Mesendoderm (in vitro differentiated cells): ENCODE results near the gene AGO4.
A peak's percentile ranks its signal among the peaks of the same experiment; 100 is the strongest.

Experiments
- DNase-seq: peaks from one replicate; pipeline ENCODE4 v3.0.0; 2013
- H2AK5ac ChIP-seq: 2 replicates; pipeline ENCODE4 v1.6.1; 2013; ENCODE audit warnings: low read length, inconsistent platforms
- H2BK120ac ChIP-seq: 2 replicates; pipeline ENCODE4 v1.6.1; 2013; ENCODE audit warnings: low read depth, mild to moderate bottlenecking, low read length, moderate library complexity, mixed read lengths
- H2BK15ac ChIP-seq: replicated peaks from 2 replicates; pipeline ENCODE4 v1.6.1; 2013; ENCODE audit warnings: low read depth, mild to moderate bottlenecking, moderate library complexity
- H2BK5ac ChIP-seq: 2 replicates; pipeline ENCODE4 v1.6.1; 2013; ENCODE audit warnings: low read length, inconsistent platforms
- H3K18ac ChIP-seq: 2 replicates; pipeline ENCODE4 v1.6.1; 2013; ENCODE audit warnings: mild to moderate bottlenecking, low read length, mixed read lengths
- H3K23ac ChIP-seq: one replicate; pipeline ENCODE4 v1.6.1; 2013; ENCODE audit warnings: low read length
- H3K27ac ChIP-seq: 2 replicates; pipeline ENCODE4 v1.5.1; 2013; ENCODE audit warnings: low read depth, mild to moderate bottlenecking, inconsistent platforms, low read length, moderate library complexity
- H3K27me3 ChIP-seq: 2 replicates; pipeline ENCODE4 v1.6.1; 2013; ENCODE audit warnings: low read length, control low read depth, mild to moderate bottlenecking, inconsistent platforms; ENCODE audit not compliant: insufficient read depth, poor library complexity
- H3K36me3 ChIP-seq: 2 replicates; pipeline ENCODE4 v1.6.1; 2013; ENCODE audit warnings: low read length, inconsistent platforms; ENCODE audit not compliant: control insufficient read depth, insufficient read depth
- H3K4ac ChIP-seq: one replicate; pipeline ENCODE4 v1.6.1; 2013; ENCODE audit warnings: low read depth, mild to moderate bottlenecking, low read length, moderate library complexity
- H3K4me1 ChIP-seq: 2 replicates; pipeline ENCODE4 v1.6.1; 2013; ENCODE audit warnings: low read depth, low read length, inconsistent platforms; ENCODE audit not compliant: control insufficient read depth
- H3K4me2 ChIP-seq: 2 replicates; pipeline ENCODE4 v1.6.1; 2013; ENCODE audit warnings: low read length
- H3K4me3 ChIP-seq: 2 replicates; pipeline ENCODE4 v1.5.1; 2013; ENCODE audit warnings: mild to moderate bottlenecking, low read length
- H3K56ac ChIP-seq: one replicate; pipeline ENCODE4 v1.6.1; 2013; ENCODE audit warnings: low read length
- H3K79me1 ChIP-seq: 2 replicates; pipeline ENCODE4 v1.6.1; 2013; ENCODE audit warnings: low read length, inconsistent platforms
- H3K79me2 ChIP-seq: 2 replicates; pipeline ENCODE4 v1.6.1; 2013; ENCODE audit warnings: mild to moderate bottlenecking, low read length; ENCODE audit not compliant: control insufficient read depth, insufficient read depth
- H3K9ac ChIP-seq: 2 replicates; pipeline ENCODE4 v1.6.1; 2013; ENCODE audit warnings: low read length, inconsistent platforms
- H4K5ac ChIP-seq: one replicate; pipeline ENCODE4 v1.6.1; 2013; ENCODE audit warnings: low read length
- H4K8ac ChIP-seq: one replicate; pipeline ENCODE4 v1.6.1; 2013; ENCODE audit warnings: low read depth, mild to moderate bottlenecking, control low read depth, low read length, moderate library complexity
- WGBS: extraction: QIAGEN DNeasy Blood & Tissue Kit; methylation state at CpG from one replicate; pipeline ENCODE4 v1.1.7; 2013; ENCODE audit warnings: low lambda C conversion rate, missing lambda C conversion rate; ENCODE audit not compliant: insufficient coverage; ENCODE audit errors: extremely low coverage; 5-methylcytosine and 5-hydroxymethylcytosine counted together

Gene AGO4

GRCh38 chr1:35881850-35882273 is 74.0 kb downstream of the AGO4 start:
- Histone ChIP-seq H2BK15ac (no peak overlapping the region), H2BK120ac (no peak overlapping the region), H3K56ac (no peak overlapping the region), H3K27ac (no peak overlapping the region), H4K8ac (no peak overlapping the region), H3K4me2 (no peak overlapping the region), H2BK5ac (no peak overlapping the region), H3K23ac (no peak overlapping the region), H3K36me3 (no peaks in the 10 kb centered on the region), H3K79me1 (peaks cover 3% of the 10 kb centered on the region), H3K4ac (no peak overlapping the region), H2AK5ac (no peak overlapping the region), H3K4me1 (peaks cover 14% of the 10 kb centered on the region), H4K5ac (no peak overlapping the region), H3K79me2 (peaks cover 27% of the 10 kb centered on the region), H3K4me3 (no peak overlapping the region), H3K9ac (no peak overlapping the region), H3K27me3 (no peaks in the 10 kb centered on the region), H3K18ac (no peak overlapping the region)
- WGBS, result no CpG with 5 or more reads among the region's 4 CpGs
- DNase-seq, result no peak

GRCh38 chr1:35882586-35882944 is 74.7 kb downstream of the AGO4 start:
- no peak overlapping the region for H3K4me2 ChIP-seq
- H3K27ac ChIP-seq, result no peak overlapping the region
- H2AK5ac ChIP-seq, result no peak overlapping the region
- H3K36me3 ChIP-seq, result no peaks in the 10 kb centered on the region
- no peak overlapping the region for H3K23ac ChIP-seq
- no peak overlapping the region for H3K4me3 ChIP-seq
- no peak overlapping the region for H3K4ac ChIP-seq
- no peak overlapping the region for H4K8ac ChIP-seq
- H2BK15ac ChIP-seq, result no peak overlapping the region
- WGBS, result no CpG with 5 or more reads among the region's 16 CpGs
- H3K18ac ChIP-seq, result no peak overlapping the region
- H2BK5ac ChIP-seq, result no peak overlapping the region
- no peaks in the 10 kb centered on the region for H3K27me3 ChIP-seq
- H3K4me1 ChIP-seq, result peaks cover 21% of the 10 kb centered on the region
- H2BK120ac ChIP-seq, result no peak overlapping the region
- peak overlapping the region; percentile 35 for H3K9ac ChIP-seq
- no peak for DNase-seq
- peak overlapping the region; percentile 54 for H3K56ac ChIP-seq
- H4K5ac ChIP-seq, result no peak overlapping the region
- H3K79me2 ChIP-seq, result peaks cover 34% of the 10 kb centered on the region
- peaks cover 7% of the 10 kb centered on the region for H3K79me1 ChIP-seq

GRCh38 chr1:35882945-35883634 is 75.3 kb downstream of the AGO4 start, which contains the start of gene AGO1:
TSS of gene AGO1 (plus strand) at chr1:35883209. CDS start at chr1:35883422, 213 bp downstream.
- Histone ChIP-seq H3K27me3 (no peaks in the 10 kb centered on the region), H3K4ac (peak within 1 kb of the TSS; percentile 6), H3K23ac (no peak within 1 kb of the TSS), H2BK15ac (no peak within 1 kb of the TSS), H2AK5ac (no peak within 1 kb of the TSS), H4K5ac (no peak within 1 kb of the TSS), H3K79me2 (peaks cover 39% of the 10 kb centered on the region), H3K27ac (peak within 1 kb of the TSS; percentile 87), H3K79me1 (peaks cover 9% of the 10 kb centered on the region), H3K4me1 (peaks cover 25% of the 10 kb centered on the region), H3K56ac (peak within 1 kb of the TSS; percentile 99), H3K9ac (peak within 1 kb of the TSS; percentile 95), H2BK120ac (peak within 1 kb of the TSS; percentile 3), H3K18ac (peak within 1 kb of the TSS; percentile 45), H2BK5ac (peak within 1 kb of the TSS; percentile 22), H3K36me3 (no peaks in the 10 kb centered on the region), H3K4me3 (peak within 1 kb of the TSS; percentile 98), H3K4me2 (peak within 1 kb of the TSS; percentile 91), H4K8ac (no peak within 1 kb of the TSS)
- DNase-seq, result peak; percentile 95
- no CpG with 5 or more reads among the region's 58 CpGs for WGBS

- no peak overlapping the region for H2BK15ac ChIP-seq
- H3K79me1 ChIP-seq, result peaks cover 13% of the 10 kb centered on the region
- H3K4me1 ChIP-seq, result peaks cover 25% of the 10 kb centered on the region
- H3K4me3 ChIP-seq, result peak overlapping the region; percentile 98
- H3K23ac ChIP-seq, result no peak overlapping the region
- no peak overlapping the region for H4K5ac ChIP-seq
- peak overlapping the region; percentile 6 for H3K4ac ChIP-seq
- peak overlapping the region; percentile 87 for H3K27ac ChIP-seq
- H2BK120ac ChIP-seq, result peak overlapping the region; percentile 3
- H3K56ac ChIP-seq, result peak overlapping the region; percentile 99
- no peaks in the 10 kb centered on the region for H3K36me3 ChIP-seq
- H3K27me3 ChIP-seq, result no peaks in the 10 kb centered on the region
- peak overlapping the region; percentile 81 for H3K4me2 ChIP-seq
- peak overlapping the region; percentile 45 for H3K18ac ChIP-seq
- H2AK5ac ChIP-seq, result no peak overlapping the region
- no CpG with 5 or more reads among the region's 29 CpGs for WGBS
- H3K79me2 ChIP-seq, result peaks cover 44% of the 10 kb centered on the region
- peak overlapping the region; percentile 22 for H2BK5ac ChIP-seq
- no peak overlapping the region for H4K8ac ChIP-seq
- peak; percentile 84 for DNase-seq
- H3K9ac ChIP-seq, result peak overlapping the region; percentile 95
Observed at GRCh38 chr1:35883635-35884101, 75.9 kb downstream of the AGO4 start.

GRCh38 chr1:35884934-35885333 is 77.1 kb downstream of the AGO4 start:
- Histone ChIP-seq H3K9ac (peak overlapping the region; percentile 3), H3K23ac (no peak overlapping the region), H3K79me2 (peaks cover 48% of the 10 kb centered on the region), H3K4me3 (no peak overlapping the region), H3K79me1 (peaks cover 13% of the 10 kb centered on the region), H2AK5ac (no peak overlapping the region), H3K27me3 (no peaks in the 10 kb centered on the region), H2BK120ac (no peak overlapping the region), H3K27ac (no peak overlapping the region), H3K4ac (no peak overlapping the region), H3K4me2 (no peak overlapping the region), H2BK15ac (no peak overlapping the region), H3K4me1 (peaks cover 25% of the 10 kb centered on the region), H4K5ac (no peak overlapping the region), H4K8ac (no peak overlapping the region), H2BK5ac (no peak overlapping the region), H3K18ac (no peak overlapping the region), H3K56ac (no peak overlapping the region), H3K36me3 (no peaks in the 10 kb centered on the region)
- DNase-seq, result peak; percentile 56
- no CpG with 5 or more reads among the region's 2 CpGs for WGBS
